Measurements from ENCODE around the gene TFEB. TPM values are rescaled to one million over a fixed set of nuclear protein-coding genes. Genes with fewer than 3 reads are reported as not detected.

Gene TFEB
- total RNA-seq, 2 donors from 2014 or later, result 16.9 to 21.7 TPM

DNA sequence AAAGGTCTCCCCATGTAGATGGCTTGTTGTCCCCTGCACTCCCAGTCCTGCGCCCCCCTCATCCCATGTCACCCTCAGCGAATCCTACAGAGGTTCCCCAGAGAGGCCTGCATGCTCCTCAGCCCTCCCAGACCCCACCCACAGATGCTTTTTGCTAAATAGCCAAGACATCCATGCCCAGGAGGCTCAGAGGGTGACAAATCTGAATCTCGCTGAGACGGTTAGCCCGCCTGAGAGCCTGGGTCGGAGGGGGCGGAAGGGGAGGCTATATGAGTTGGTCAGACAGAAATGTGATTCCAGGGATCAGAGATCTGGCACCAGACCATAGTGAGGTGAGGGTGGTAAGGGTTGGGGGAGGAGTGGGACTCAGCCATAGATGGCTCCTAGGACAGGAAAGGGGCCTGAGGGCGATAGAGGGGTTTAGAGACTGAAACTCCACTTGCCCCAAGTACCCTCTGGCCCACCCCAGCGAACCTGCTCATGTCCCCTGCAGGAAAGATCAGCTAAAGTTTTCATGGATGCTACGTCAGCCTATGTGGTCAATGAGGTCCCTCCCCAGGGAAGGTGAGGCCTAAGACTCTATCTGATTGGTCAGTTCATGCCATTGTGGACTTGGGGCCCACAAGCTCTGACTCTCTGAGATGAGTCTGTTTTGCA, 33.2 kb downstream of the TFEB start:
- Histone ChIP-seq H3K4me3 (no peak overlapping the region), H3K27ac (no peak overlapping the region), H3K9me3 (no peaks in the 10 kb centered on the region), H3K36me3 (no peaks in the 10 kb centered on the region), H3K27me3 (no peaks in the 10 kb centered on the region), H3K9ac (ENCODE audit: low read depth in 2 of 2, low read length in 2 of 2) (no peak overlapping the region), H3K4me1 (peaks cover 19% of the 10 kb centered on the region)
- TF ChIP-seq, protein P1, sequence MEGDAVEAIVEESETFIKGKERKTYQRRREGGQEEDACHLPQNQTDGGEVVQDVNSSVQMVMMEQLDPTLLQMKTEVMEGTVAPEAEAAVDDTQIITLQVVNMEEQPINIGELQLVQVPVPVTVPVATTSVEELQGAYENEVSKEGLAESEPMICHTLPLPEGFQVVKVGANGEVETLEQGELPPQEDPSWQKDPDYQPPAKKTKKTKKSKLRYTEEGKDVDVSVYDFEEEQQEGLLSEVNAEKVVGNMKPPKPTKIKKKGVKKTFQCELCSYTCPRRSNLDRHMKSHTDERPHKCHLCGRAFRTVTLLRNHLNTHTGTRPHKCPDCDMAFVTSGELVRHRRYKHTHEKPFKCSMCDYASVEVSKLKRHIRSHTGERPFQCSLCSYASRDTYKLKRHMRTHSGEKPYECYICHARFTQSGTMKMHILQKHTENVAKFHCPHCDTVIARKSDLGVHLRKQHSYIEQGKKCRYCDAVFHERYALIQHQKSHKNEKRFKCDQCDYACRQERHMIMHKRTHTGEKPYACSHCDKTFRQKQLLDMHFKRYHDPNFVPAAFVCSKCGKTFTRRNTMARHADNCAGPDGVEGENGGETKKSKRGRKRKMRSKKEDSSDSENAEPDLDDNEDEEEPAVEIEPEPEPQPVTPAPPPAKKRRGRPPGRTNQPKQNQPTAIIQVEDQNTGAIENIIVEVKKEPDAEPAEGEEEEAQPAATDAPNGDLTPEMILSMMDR (IDR thresholded peaks at IDR 0.05), result no peak
- intact Hi-C loops (cut with DNase I), result no loop called here
- no peak for DNase-seq

DNA sequence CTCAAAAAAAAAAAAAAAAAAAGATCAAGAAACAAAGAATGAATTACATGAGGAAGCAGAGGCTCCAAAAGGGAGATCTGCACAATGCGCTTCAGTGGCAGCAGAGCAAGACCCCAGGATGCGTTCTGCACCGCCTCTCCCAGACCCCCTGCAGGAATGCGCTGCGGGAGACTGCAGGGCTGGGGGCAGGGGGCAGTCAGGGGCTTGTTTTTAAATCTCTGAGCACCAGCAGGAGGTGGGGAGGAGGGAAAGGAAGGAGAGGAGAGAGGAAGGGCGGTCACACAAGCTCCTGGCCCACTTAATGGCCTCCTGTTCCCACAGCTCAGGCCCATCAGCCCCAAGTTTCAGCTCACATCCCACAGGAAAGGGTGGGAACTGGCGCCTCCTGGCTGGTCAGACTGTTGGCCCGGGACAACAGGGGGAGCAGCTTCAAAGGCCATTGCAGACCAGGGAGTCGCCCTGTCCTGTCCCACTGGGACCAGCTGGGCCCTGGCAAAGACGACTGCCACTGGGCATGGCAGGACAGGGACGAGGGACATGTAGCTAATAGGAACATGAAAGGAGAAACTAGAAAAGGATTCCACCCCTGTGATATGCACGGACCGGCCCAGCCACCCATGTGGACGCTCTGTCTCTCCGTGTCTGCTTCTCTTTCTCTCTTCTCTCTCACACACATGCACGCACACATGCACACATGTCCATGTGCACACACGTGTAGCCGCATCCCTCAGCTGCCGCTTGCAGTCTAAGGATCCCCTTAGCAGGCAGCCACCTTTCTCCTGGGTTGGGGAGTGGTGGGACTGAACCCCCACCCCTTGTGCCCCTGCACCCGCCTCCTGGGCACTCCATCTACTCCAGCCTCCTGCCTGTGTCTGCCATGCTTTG, 34.7 kb downstream of the TFEB start:
- no peak overlapping the region for H3K9ac ChIP-seq (ENCODE audit: low read depth in 2 of 2, low read length in 2 of 2)
- no peak for DNase-seq
- TF ChIP-seq, protein P1 (IDR thresholded peaks at IDR 0.05), result no peak
- no peak overlapping the region for H3K27ac ChIP-seq
- H3K4me1 ChIP-seq, result peaks cover 15% of the 10 kb centered on the region
- H3K36me3 ChIP-seq, result no peaks in the 10 kb centered on the region
- intact Hi-C loops (cut with DNase I), result no loop called here
- H3K4me3 ChIP-seq, result no peak overlapping the region
- no peaks in the 10 kb centered on the region for H3K9me3 ChIP-seq
- H3K27me3 ChIP-seq, result no peaks in the 10 kb centered on the region

DNA sequence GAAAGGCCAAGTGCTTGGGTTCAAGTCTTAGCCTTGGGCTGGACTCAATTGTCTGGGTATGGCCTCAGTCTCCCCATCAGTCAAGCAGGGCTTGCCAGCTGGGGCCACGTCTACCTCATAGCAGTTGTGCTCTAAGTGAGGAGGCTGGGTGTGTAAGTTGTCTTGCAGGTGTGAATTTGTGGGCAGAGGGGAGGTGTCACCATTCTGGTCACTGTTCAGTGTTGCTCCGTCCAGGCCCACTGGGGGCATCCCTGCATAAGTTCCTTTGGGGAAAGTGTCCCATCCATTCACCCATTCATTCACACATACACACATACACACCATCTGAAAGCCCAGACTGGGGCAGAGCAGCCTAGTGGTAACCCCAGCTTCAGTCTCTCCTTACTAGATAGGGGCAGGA, 36.3 kb downstream of the TFEB start:
- H3K27ac ChIP-seq, result no peak overlapping the region
- H3K9ac ChIP-seq (ENCODE audit: low read depth in 2 of 2, low read length in 2 of 2), result no peak overlapping the region
- no peak overlapping the region for H3K4me3 ChIP-seq
- no peaks in the 10 kb centered on the region for H3K4me1 ChIP-seq
- no peaks in the 10 kb centered on the region for H3K9me3 ChIP-seq
- no peaks in the 10 kb centered on the region for H3K27me3 ChIP-seq
- intact Hi-C loops (cut with DNase I), result no loop called here
- no peaks in the 10 kb centered on the region for H3K36me3 ChIP-seq
- DNase-seq, result no peak
- TF ChIP-seq, protein P1 (IDR thresholded peaks at IDR 0.05), result no peak

DNA sequence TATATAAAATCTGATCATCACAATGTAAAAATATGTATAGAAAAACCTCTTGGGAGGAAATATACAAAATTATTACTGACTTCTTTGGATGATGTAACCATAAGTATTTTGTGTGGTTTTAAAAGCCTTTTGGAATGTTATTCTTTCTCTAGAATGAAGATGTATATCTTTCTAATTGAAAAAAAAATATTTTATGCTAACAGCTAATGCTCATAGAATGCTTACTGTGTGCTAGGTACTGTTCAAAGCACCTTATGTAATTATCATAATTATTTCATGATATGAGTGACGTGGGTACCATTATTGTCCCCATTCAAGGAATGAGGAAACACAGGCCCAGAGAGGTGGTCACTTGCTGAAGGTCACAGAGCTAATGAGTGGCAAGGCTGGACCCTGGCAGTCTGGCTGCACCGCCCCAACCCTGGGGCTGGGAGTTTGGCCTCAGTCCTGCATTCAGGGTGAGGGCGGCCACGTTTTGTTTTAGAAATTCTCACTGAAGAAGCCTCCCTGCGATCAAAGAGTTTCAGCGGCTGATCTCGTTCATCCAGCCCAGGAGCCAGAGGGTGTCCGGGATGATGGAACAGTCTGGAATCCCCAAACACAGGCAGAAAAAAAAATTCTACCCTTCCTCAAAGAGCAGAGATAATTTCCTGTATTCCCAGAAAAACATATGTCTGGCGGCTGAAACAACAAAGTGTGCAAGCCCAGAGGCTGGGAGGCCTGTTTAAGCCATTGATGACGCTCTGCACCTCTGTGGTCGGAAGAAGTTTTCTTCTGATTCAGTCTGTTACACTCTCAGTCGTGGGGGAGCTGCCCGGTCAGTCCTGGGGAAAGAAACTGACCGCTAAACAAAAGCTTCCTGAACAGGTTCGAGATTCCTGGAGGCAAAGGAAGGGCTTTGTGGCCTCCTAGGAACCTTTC, 37.3 kb downstream of the TFEB start:
- Histone ChIP-seq H3K27me3 (no peaks in the 10 kb centered on the region), H3K9ac (ENCODE audit: low read depth in 2 of 2, low read length in 2 of 2) (no peak overlapping the region), H3K36me3 (no peaks in the 10 kb centered on the region), H3K4me3 (no peak overlapping the region), H3K4me1 (no peaks in the 10 kb centered on the region), H3K9me3 (no peaks in the 10 kb centered on the region), H3K27ac (no peak overlapping the region)
- TF ChIP-seq, protein P1 (IDR thresholded peaks at IDR 0.05), result no peak
- intact Hi-C loops (cut with DNase I), result no loop called here
- DNase-seq, result no peak

DNA sequence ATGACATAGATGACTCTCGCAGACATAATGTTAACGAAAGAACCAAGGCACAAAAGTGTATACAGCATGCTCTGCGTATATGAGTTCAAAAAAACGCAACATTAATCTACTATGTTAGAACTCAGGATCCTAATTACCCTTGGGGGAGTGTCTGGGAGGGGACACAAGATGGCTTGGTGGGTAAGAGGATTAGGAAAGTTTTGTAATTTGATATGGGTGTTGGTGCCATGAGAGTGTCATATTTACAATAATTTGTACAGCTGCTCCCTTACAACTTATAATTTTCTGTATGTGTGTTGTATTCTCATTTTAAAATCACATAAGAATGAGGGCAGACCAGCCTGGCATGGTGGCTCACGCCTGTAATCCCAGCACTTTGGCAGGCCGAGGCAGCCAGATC, 38.6 kb downstream of the TFEB start:
- TF ChIP-seq, protein P1 (IDR thresholded peaks at IDR 0.05), result no peak
- intact Hi-C loops (cut with DNase I), result no loop called here
- no peaks in the 10 kb centered on the region for H3K9me3 ChIP-seq
- H3K9ac ChIP-seq (ENCODE audit: low read depth in 2 of 2, low read length in 2 of 2), result no peak overlapping the region
- H3K27ac ChIP-seq, result no peak overlapping the region
- no peaks in the 10 kb centered on the region for H3K36me3 ChIP-seq
- H3K4me3 ChIP-seq, result no peak overlapping the region
- DNase-seq, result no peak
- no peaks in the 10 kb centered on the region for H3K27me3 ChIP-seq
- no peaks in the 10 kb centered on the region for H3K4me1 ChIP-seq
